Skeletal muscle tissue (tissue), 4 donors: Measurements from ENCODE around the gene PDE11A. TPM values are rescaled to one million over a fixed set of nuclear protein-coding genes. Genes with fewer than 3 reads are reported as not detected.

Source experiments
- H3K27ac ChIP-seq: one replicate; pipeline ENCODE4 v1.7.0; 2013; ENCODE audit warnings: mild to moderate bottlenecking, low read depth, low read length, inconsistent platforms
- H3K27me3 ChIP-seq, 3 donors: one replicate each; pipeline ENCODE4 v1.7.0; 2013; ENCODE audit warnings: low read length in 3 of 3; ENCODE audit not compliant: control insufficient read depth in 3 of 3, insufficient read depth in 3 of 3
- H3K36me3 ChIP-seq, 3 donors: one replicate each; pipeline ENCODE4 v1.7.0; 2013; ENCODE audit warnings: low read length in 3 of 3; ENCODE audit not compliant: control insufficient read depth in 3 of 3, insufficient read depth in 3 of 3
- H3K4me1 ChIP-seq, 3 donors: one replicate each; pipeline ENCODE4 v1.7.0; 2013; ENCODE audit warnings: low read length in 3 of 3, mild to moderate bottlenecking in 3 of 3; ENCODE audit not compliant: control insufficient read depth in 3 of 3, insufficient read depth in 3 of 3
- H3K4me3 ChIP-seq, 3 donors: one replicate each; pipeline ENCODE4 v1.7.0; 2013; ENCODE audit warnings: low read length in 3 of 3
- H3K9ac ChIP-seq, 3 donors: one replicate each; pipeline ENCODE4 v1.7.0; 2013; ENCODE audit warnings: low read length in 3 of 3, mild to moderate bottlenecking in 3 of 3, moderate library complexity in 2 of 3, low read depth in 1 of 3
- H3K9me3 ChIP-seq, 3 donors: one replicate each; pipeline ENCODE4 v1.7.0; 2013; ENCODE audit warnings: low read length in 3 of 3; ENCODE audit not compliant: control insufficient read depth in 3 of 3
- total RNA-seq: library from RNA; depleted of rRNA; stranded (reverse); fragments of >200 nt; gene quantifications from one replicate; pipeline ENCODE4 v1.2.3, GENCODE V29; 2014
- donor health status: Osteomylitis.

PDE11A gene
- total RNA-seq, 1 donor from 2014 or later = 1.0 TPM

- no peak overlapping the region for H3K4me3 ChIP-seq
- no peaks in the 10 kb centered on the region for H3K36me3 ChIP-seq
- H3K27me3 ChIP-seq = no peaks in the 10 kb centered on the region
- no peak overlapping the region for H3K9ac ChIP-seq
- no peak overlapping the region for H3K27ac ChIP-seq
- H3K4me1 ChIP-seq = peaks cover 14 to 17% (median 16%) of the 10 kb centered on the region in 3 donors
- no peaks in the 10 kb centered on the region for H3K9me3 ChIP-seq
Observed at GRCh38 chr2:177595126-177595845, 477.3 kb downstream of the PDE11A start.

GRCh38 chr2:177593402-177593801 is 479.2 kb downstream of the PDE11A start:
- H3K27me3 ChIP-seq = no peaks in the 10 kb centered on the region
- no peaks in the 10 kb centered on the region for H3K9me3 ChIP-seq
- H3K4me3 ChIP-seq = no peak overlapping the region
- H3K27ac ChIP-seq = no peak overlapping the region
- peaks cover 5 to 7% (median 6%) of the 10 kb centered on the region in 3 donors for H3K4me1 ChIP-seq
- no peak overlapping the region for H3K9ac ChIP-seq
- H3K36me3 ChIP-seq = no peaks in the 10 kb centered on the region

- no peak overlapping the region for H3K27ac ChIP-seq
- H3K4me3 ChIP-seq = no peak overlapping the region
- peaks cover 2 to 4% (median 2%) of the 10 kb centered on the region in 3 donors for H3K4me1 ChIP-seq
- H3K36me3 ChIP-seq = no peaks in the 10 kb centered on the region
- no peak overlapping the region for H3K9ac ChIP-seq
- no peaks in the 10 kb centered on the region for H3K27me3 ChIP-seq
- no peaks in the 10 kb centered on the region for H3K9me3 ChIP-seq
Observed at GRCh38 chr2:177592945-177593344, 479.6 kb downstream of the PDE11A start.

- H3K27ac ChIP-seq = no peak overlapping the region
- H3K36me3 ChIP-seq = no peaks in the 10 kb centered on the region
Observed at GRCh38 chr2:177592397-177592796, 480.2 kb downstream of the PDE11A start.

GRCh38 chr2:177589186-177589585 is 483.4 kb downstream of the PDE11A start:
- H3K36me3 ChIP-seq = no peaks in the 10 kb centered on the region
- no peak overlapping the region for H3K4me3 ChIP-seq
- H3K9me3 ChIP-seq = no peaks in the 10 kb centered on the region
- H3K27me3 ChIP-seq = no peaks in the 10 kb centered on the region
- peaks cover 2 to 10% (median 8%) of the 10 kb centered on the region in 3 donors for H3K4me1 ChIP-seq
- H3K9ac ChIP-seq = no peak overlapping the region
- no peak overlapping the region for H3K27ac ChIP-seq

More at GRCh38 chr2:177592397-177592796, 480.2 kb downstream of the PDE11A start:
- no peak overlapping the region for H3K9ac ChIP-seq
- no peak overlapping the region for H3K4me3 ChIP-seq
- H3K4me1 ChIP-seq = no peaks in the 10 kb centered on the region
- H3K27me3 ChIP-seq = no peaks in the 10 kb centered on the region
- no peaks in the 10 kb centered on the region for H3K9me3 ChIP-seq

GRCh38 chr2:177588671-177589070 is 483.9 kb downstream of the PDE11A start:
- H3K27me3 ChIP-seq = no peaks in the 10 kb centered on the region
- no peak overlapping the region for H3K9ac ChIP-seq
- H3K9me3 ChIP-seq = no peaks in the 10 kb centered on the region
- peaks cover 2 to 10% (median 8%) of the 10 kb centered on the region in 3 donors for H3K4me1 ChIP-seq
- no peak overlapping the region for H3K27ac ChIP-seq
- no peak overlapping the region for H3K4me3 ChIP-seq
- no peaks in the 10 kb centered on the region for H3K36me3 ChIP-seq

GRCh38 chr2:177587371-177587770 is 485.2 kb downstream of the PDE11A start:
- H3K27me3 ChIP-seq = no peaks in the 10 kb centered on the region

GRCh38 chr2:177586154-177586553 is 486.4 kb downstream of the PDE11A start:
- no peak overlapping the region for H3K4me3 ChIP-seq
- no peaks in the 10 kb centered on the region for H3K36me3 ChIP-seq
- no peaks in the 10 kb centered on the region for H3K27me3 ChIP-seq
- peaks cover 2 to 10% (median 8%) of the 10 kb centered on the region in 3 donors for H3K4me1 ChIP-seq
- H3K27ac ChIP-seq = no peak overlapping the region
- H3K9ac ChIP-seq = no peak overlapping the region
- H3K9me3 ChIP-seq = no peaks in the 10 kb centered on the region

More at GRCh38 chr2:177587371-177587770, 485.2 kb downstream of the PDE11A start:
- no peak overlapping the region for H3K27ac ChIP-seq
- peaks cover 2 to 10% (median 8%) of the 10 kb centered on the region in 3 donors for H3K4me1 ChIP-seq
- no peak overlapping the region for H3K4me3 ChIP-seq
- H3K9me3 ChIP-seq = no peaks in the 10 kb centered on the region
- H3K9ac ChIP-seq = no peak overlapping the region
- no peaks in the 10 kb centered on the region for H3K36me3 ChIP-seq

- no peaks in the 10 kb centered on the region for H3K36me3 ChIP-seq
- H3K27me3 ChIP-seq = no peaks in the 10 kb centered on the region
- peaks cover 2 to 10% (median 8%) of the 10 kb centered on the region in 3 donors for H3K4me1 ChIP-seq
- H3K27ac ChIP-seq = no peak overlapping the region
- H3K9ac ChIP-seq = peak overlapping the region in 1 of 3 donors; percentile 16
- H3K4me3 ChIP-seq = peak overlapping the region; percentile 30 to 49 (median 34)
- H3K9me3 ChIP-seq = no peaks in the 10 kb centered on the region
Observed at GRCh38 chr2:177585234-177585863, 487.2 kb downstream of the PDE11A start.

- no peaks in the 10 kb centered on the region for H3K27me3 ChIP-seq
- no peaks in the 10 kb centered on the region for H3K9me3 ChIP-seq
- H3K9ac ChIP-seq = no peak overlapping the region
- H3K4me1 ChIP-seq = peaks cover 2 to 10% (median 8%) of the 10 kb centered on the region in 3 donors
- no peak overlapping the region for H3K4me3 ChIP-seq
- no peaks in the 10 kb centered on the region for H3K36me3 ChIP-seq
- H3K27ac ChIP-seq = no peak overlapping the region
Observed at GRCh38 chr2:177584030-177584692, 488.4 kb downstream of the PDE11A start.
